Measurements from ENCODE around the gene FAM170B.

DNA sequence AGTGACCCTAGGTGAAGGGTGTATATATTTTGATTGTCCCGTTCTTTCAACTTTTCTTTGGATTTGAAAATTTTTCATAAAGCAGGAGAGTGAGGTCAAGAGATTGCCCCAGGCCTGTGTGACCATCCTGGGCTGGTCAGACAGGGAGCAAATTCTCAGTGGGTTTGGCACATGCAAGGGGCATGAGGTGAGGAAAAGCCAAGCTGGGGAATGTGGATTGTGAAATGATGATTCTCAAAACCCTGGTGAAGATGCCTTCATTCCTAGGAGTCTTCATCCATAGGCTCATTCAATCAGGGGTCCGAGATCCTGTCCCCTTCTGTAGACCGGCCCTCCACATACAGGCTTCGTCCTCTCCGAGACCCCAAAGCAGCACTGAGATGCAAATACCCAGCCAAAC is 27.0 kb upstream of the FAM170B start:
- TF ChIP-seq, protein P1, sequence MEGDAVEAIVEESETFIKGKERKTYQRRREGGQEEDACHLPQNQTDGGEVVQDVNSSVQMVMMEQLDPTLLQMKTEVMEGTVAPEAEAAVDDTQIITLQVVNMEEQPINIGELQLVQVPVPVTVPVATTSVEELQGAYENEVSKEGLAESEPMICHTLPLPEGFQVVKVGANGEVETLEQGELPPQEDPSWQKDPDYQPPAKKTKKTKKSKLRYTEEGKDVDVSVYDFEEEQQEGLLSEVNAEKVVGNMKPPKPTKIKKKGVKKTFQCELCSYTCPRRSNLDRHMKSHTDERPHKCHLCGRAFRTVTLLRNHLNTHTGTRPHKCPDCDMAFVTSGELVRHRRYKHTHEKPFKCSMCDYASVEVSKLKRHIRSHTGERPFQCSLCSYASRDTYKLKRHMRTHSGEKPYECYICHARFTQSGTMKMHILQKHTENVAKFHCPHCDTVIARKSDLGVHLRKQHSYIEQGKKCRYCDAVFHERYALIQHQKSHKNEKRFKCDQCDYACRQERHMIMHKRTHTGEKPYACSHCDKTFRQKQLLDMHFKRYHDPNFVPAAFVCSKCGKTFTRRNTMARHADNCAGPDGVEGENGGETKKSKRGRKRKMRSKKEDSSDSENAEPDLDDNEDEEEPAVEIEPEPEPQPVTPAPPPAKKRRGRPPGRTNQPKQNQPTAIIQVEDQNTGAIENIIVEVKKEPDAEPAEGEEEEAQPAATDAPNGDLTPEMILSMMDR (IDR thresholded peaks at IDR 0.05), result no peak
- TF ChIP-seq POLR2A (IDR thresholded peaks at IDR 0.05), result no peak

Data from right lobe of liver (tissue), 4 donors.